PC-9 (cell line): Measurements from ENCODE around the gene MYO1H. TPM values are rescaled to one million over a fixed set of nuclear protein-coding genes. Genes with fewer than 3 reads are reported as not detected.
"Not testable (repeated sequence)": the region's sequence is repeated elsewhere in the genome, so short reads cannot be mapped to it uniquely, and the experiment has no call there.

Experiments used
- BruUV-seq: library from RNA; stranded (reverse); fragments of 400-500 nt; replicated peaks from 2 replicates; lab custom pipeline; 2021; lab: Mats Ljungman, UMichigan
- CTCF ChIA-PET: fragments of 300-600 bp; sonication (Branson Sonifier 250); formaldehyde crosslinking; loops from one replicate; lab custom pipeline; 2022; ENCODE audit warnings: antibody characterized with exemption; lab: Charles Lee
- POLR2A ChIA-PET: fragments of 300-600 bp; sonication (Branson Sonifier 250); formaldehyde crosslinking; loops from one replicate; lab custom pipeline; 2022; ENCODE audit warnings: antibody characterized with exemption; ENCODE audit not compliant: unreplicated experiment; lab: Charles Lee
- DNase-seq, 2 experiments: peaks; one replicate each; pipeline versions ENCODE4 v3.0.0 to v3.0.0-alpha.2; 2015 to 2022; ENCODE audit warnings: mixed read lengths in 1 of 2
- H2AFZ ChIP-seq: fragments of 200-600 bp; sonication (generic); 2 replicates; pipeline ENCODE4 v1.8.1; 2017; ENCODE audit warnings: antibody characterized with exemption
- H3F3A ChIP-seq: fragments of 200-600 bp; sonication (generic); 2 replicates; pipeline ENCODE4 v1.8.1; 2017; ENCODE audit warnings: antibody characterized with exemption, mild to moderate bottlenecking, low read depth; ENCODE audit not compliant: insufficient read depth
- H3K27ac ChIP-seq: fragments of 200-600 bp; sonication (generic); 2 replicates; pipeline ENCODE4 v1.6.1; 2016; ENCODE audit warnings: mixed run types
- H3K27me3 ChIP-seq: fragments of 200-600 bp; sonication (generic); 2 replicates; pipeline ENCODE4 v1.6.1; 2016; ENCODE audit warnings: low read depth, mixed run types; ENCODE audit not compliant: insufficient read depth
- H3K36me3 ChIP-seq: fragments of 200-600 bp; sonication (generic); 2 replicates; pipeline ENCODE4 v1.6.1; 2016; ENCODE audit warnings: low read depth, mixed run types
- H3K4me1 ChIP-seq: fragments of 200-600 bp; sonication (generic); replicated peaks from 2 replicates; pipeline ENCODE4 v1.6.1; 2016; ENCODE audit warnings: mixed run types; ENCODE audit not compliant: insufficient read depth
- H3K4me2 ChIP-seq: fragments of 200-600 bp; sonication (generic); 2 replicates; pipeline ENCODE4 v1.6.1; 2017; ENCODE audit warnings: mixed run types
- H3K4me3 ChIP-seq: fragments of 200-600 bp; sonication (generic); 2 replicates; pipeline ENCODE4 v1.6.1; 2016; ENCODE audit warnings: mixed run types
- H3K79me2 ChIP-seq: fragments of 200-600 bp; sonication (generic); 2 replicates; pipeline ENCODE4 v1.6.1; 2017; ENCODE audit warnings: low read depth, mixed run types
- H3K9me2 ChIP-seq: fragments of 200-600 bp; sonication (generic); 2 replicates; pipeline ENCODE4 v1.8.1; 2017; ENCODE audit warnings: mild to moderate bottlenecking; ENCODE audit not compliant: insufficient read depth
- H3K9me3 ChIP-seq: fragments of 200-600 bp; sonication (generic); 2 replicates; pipeline ENCODE4 v1.8.1; 2016; ENCODE audit warnings: low read depth; ENCODE audit not compliant: insufficient read depth
- H4K20me1 ChIP-seq: fragments of 200-600 bp; sonication (generic); 2 replicates; pipeline ENCODE4 v1.8.1; 2017; ENCODE audit not compliant: insufficient read depth
- EZH2 ChIP-seq: fragments of 200-600 bp; sonication (generic); IDR thresholded peaks from 2 replicates; pipeline ENCODE4 v1.8.0; 2017; ENCODE audit warnings: antibody characterized with exemption, low read depth
- intact Hi-C: fragments of 100-400 bp; cut with micrococcal nuclease; formaldehyde crosslinking; loops from one replicate; pipeline ENCODE4 v1.10.0; 2022; ENCODE audit not compliant: unreplicated experiment
- total RNA-seq: library from RNA; stranded (reverse); gene quantifications from 2 replicates; pipeline ENCODE4 v1.2.3, GENCODE V29; 2021
- TF ChIP-seq, protein P1 (sequence below): fragments of 200-600 bp; sonication (generic); conservative IDR thresholded peaks from 2 replicates; pipeline ENCODE4 v1.6.1; 2017; ENCODE audit warnings: mixed run types, antibody characterized with exemption, mild to moderate bottlenecking, moderate library complexity

The MYO1H gene
- total RNA-seq, 1 experiment from 2014 or later: not detected

DNA sequence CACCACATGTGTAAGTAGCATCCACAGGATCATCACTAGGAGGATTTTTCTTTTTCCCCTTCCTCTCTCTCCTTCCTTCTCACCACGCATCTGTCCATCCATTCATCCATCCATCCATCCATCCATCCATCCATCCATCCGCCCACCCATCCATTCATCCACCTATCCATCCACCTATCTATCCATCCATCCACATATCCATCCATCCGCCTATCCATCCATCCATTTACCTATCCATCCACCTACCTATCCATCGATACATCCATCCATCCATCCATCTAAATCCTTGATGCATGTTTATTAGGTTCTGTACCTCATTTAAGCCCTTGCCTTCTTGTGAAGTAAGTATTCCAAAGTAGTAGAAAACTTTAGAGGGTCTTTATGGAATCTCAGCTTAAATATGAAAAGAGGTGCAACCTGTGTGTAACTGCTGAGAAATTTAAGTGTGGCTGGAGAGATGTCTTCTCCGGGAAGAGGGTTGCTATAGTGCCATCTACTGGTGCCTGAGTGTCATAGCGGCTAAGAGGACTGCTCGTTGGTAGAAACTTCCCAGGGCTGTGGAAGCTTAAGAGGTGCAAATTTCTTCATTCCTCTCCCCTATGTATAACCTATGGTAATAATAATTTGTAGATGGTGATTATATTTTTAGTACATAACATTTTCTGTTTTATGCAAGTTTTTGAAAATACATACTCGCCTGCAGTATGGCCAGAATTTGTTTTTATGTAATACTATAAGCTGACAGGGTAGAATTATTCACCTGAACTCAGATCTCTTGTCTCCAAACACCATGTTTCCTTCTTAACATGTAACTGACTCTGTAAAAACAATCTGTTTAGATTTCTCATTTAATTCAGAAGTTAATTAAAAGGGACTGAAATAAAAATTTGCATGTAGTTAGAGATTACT, 46.0 kb downstream of the MYO1H start:
- no peak overlapping the region for H3K27ac ChIP-seq
- H3K9me2 ChIP-seq: no peaks in the 10 kb centered on the region
- TF ChIP-seq, protein P1, sequence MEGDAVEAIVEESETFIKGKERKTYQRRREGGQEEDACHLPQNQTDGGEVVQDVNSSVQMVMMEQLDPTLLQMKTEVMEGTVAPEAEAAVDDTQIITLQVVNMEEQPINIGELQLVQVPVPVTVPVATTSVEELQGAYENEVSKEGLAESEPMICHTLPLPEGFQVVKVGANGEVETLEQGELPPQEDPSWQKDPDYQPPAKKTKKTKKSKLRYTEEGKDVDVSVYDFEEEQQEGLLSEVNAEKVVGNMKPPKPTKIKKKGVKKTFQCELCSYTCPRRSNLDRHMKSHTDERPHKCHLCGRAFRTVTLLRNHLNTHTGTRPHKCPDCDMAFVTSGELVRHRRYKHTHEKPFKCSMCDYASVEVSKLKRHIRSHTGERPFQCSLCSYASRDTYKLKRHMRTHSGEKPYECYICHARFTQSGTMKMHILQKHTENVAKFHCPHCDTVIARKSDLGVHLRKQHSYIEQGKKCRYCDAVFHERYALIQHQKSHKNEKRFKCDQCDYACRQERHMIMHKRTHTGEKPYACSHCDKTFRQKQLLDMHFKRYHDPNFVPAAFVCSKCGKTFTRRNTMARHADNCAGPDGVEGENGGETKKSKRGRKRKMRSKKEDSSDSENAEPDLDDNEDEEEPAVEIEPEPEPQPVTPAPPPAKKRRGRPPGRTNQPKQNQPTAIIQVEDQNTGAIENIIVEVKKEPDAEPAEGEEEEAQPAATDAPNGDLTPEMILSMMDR: peak; percentile 85
- no peak for TF ChIP-seq EZH2
- H3K36me3 ChIP-seq: no peaks in the 10 kb centered on the region
- H3K79me2 ChIP-seq: no peaks in the 10 kb centered on the region
- no peaks in the 10 kb centered on the region for H3K4me1 ChIP-seq
- peaks cover 30% of the 10 kb centered on the region for H3K27me3 ChIP-seq
- ChIA-PET CTCF (interaction anchor here (0.5 to 1.3 kb wide), 3 partner anchors 9 to 1487 kb away, joined by 3 to 6 read pairs (median 4); no protein-coding TSS in a partner anchor), POLR2A (interaction anchor here (0.5 to 0.7 kb wide), 2 partner anchors 83 to 582 kb away, joined by 4 to 8 read pairs; no protein-coding TSS in a partner anchor)
- no peak overlapping the region for H3K4me2 ChIP-seq
- no peak overlapping the region for H3K4me3 ChIP-seq
- H2AFZ ChIP-seq: no peak overlapping the region
- no peaks in the 10 kb centered on the region for H3F3A ChIP-seq
- no peaks in the 10 kb centered on the region for H4K20me1 ChIP-seq
- intact Hi-C loops: loop anchor here (10.0 kb wide), 1 partner anchor 729 kb away; no protein-coding TSS in a partner anchor
- DNase-seq: peak in 1 of 2 experiments; percentile 24
- no TSS peak for BruUV-seq
- no peaks in the 10 kb centered on the region; the same call in 1 of the 2 replicates for H3K9me3 ChIP-seq

DNA sequence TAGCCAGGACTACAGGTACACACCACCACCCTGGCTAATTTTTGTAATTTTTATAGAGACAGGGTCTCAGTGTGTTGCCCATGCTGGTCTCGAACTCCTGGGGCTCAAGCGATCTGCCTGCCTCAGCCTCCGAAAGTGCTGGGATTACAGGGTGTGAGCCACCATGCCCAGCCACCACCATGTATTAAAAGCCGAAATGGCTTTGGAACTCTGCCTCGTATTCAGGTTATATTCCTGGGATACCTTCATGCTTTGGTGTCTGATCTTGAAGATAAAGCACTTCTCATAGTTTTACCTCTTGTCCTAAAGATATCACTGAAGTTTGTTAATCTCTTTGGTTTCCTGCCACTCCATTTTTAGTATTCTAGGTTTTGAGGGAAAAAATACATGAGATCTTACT, 47.2 kb downstream of the MYO1H start:
- Histone ChIP-seq H3K9me3 (no peaks in the 10 kb centered on the region; the same call in 1 of the 2 replicates), H3K4me1 (no peaks in the 10 kb centered on the region), H3K4me3 (no peak overlapping the region), H3K4me2 (no peak overlapping the region), H3K27me3 (peaks cover 31% of the 10 kb centered on the region), H3K79me2 (no peaks in the 10 kb centered on the region), H2AFZ (no peak overlapping the region), H3K9me2 (no peaks in the 10 kb centered on the region), H3K36me3 (no peaks in the 10 kb centered on the region), H3K27ac (no peak overlapping the region), H3F3A (no peaks in the 10 kb centered on the region), H4K20me1 (no peaks in the 10 kb centered on the region)
- ChIA-PET CTCF (no interaction called here), POLR2A (no interaction called here)
- intact Hi-C loops: loop anchor here (10.0 kb wide), 1 partner anchor 730 kb away; no protein-coding TSS in a partner anchor
- no TSS peak for BruUV-seq
- TF ChIP-seq EZH2: no peak
- TF ChIP-seq, protein P1: no peak
- no peak for DNase-seq

DNA sequence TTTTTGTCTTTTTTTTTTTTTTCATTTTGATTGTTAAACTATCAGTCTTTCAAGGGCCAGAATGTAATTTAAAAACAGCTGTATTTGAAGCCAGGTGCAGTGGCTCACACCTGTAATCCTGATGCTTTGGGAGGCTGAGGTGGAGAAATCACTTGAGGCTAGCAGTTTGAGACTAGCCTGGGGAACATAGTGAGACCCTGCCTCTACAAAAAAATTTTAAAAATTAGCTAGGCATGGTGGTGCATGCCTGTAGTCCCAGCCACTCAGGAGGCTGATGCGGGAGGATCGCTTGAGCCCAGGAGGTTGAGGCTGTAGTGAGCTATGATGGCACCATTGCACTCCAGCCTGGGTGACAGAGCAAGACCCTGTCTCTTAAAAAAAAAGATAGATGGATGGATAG, 57.1 kb downstream of the MYO1H start:
- CTCF ChIA-PET, H4K20me1 ChIP-seq, H3K79me2 ChIP-seq, H3K9me2 ChIP-seq, H3K36me3 ChIP-seq, BruUV-seq, H3K27ac ChIP-seq, H3K4me1 ChIP-seq, intact Hi-C loops, H3F3A ChIP-seq, DNase-seq, H3K4me3 ChIP-seq, H3K9me3 ChIP-seq, H2AFZ ChIP-seq, POLR2A ChIA-PET, H3K4me2 ChIP-seq: not testable (repeated sequence)
- H3K27me3 ChIP-seq: peaks cover 42% of the 10 kb centered on the region

DNA sequence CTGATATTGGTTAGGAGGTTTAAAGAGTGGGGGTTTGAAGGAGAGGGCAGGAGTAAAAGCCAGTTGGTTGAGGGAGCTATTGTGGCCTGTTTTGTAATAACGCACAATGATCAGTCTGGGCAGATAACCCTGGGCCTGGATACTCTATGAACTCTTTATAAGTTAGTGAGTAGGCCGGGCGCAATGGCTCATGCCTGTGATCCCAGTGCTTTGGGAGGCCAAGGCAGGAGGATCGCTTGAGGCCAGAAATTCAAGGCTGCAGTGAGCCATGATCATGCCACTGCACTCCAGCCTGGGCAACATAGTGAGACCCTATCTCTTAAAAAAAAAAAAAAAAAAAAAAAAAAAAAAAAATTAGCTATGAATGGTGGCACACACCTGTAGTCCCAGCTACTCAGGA, 58.4 kb downstream of the MYO1H start:
- H3K27ac ChIP-seq, H4K20me1 ChIP-seq, intact Hi-C loops, H3K4me3 ChIP-seq, H3K36me3 ChIP-seq, H3K4me1 ChIP-seq, H3K4me2 ChIP-seq, BruUV-seq, H2AFZ ChIP-seq, DNase-seq, CTCF ChIA-PET, H3F3A ChIP-seq, H3K79me2 ChIP-seq, H3K9me3 ChIP-seq, POLR2A ChIA-PET, H3K9me2 ChIP-seq: not testable (repeated sequence)
- H3K27me3 ChIP-seq: peaks cover 31% of the 10 kb centered on the region
